ENCODE measurements around the gene PES1. TPM values are rescaled to one million over a fixed set of nuclear protein-coding genes. Genes with fewer than 3 reads are reported as not detected.
"Not testable (repeated sequence)": the region's sequence is repeated elsewhere in the genome, so short reads cannot be mapped to it uniquely, and the experiment has no call there.

Gene PES1
- total and polyA plus RNA-seq, 2 of the 13 experiments (the other 11 are each of a cell fraction or from before 2014, with no cell fraction given), result 65.1 to 94.7 TPM

GRCh38 chr22:30634471-30635233, 42.9 kb upstream of the PES1 start (continued):
- peak; percentile 46 for TF ChIP-seq MNT (IDR thresholded peaks at IDR 0.05)
- TF ChIP-seq FOSL2 (CRISPR knock-in tag; IDR thresholded peaks at IDR 0.05), result 0 out of 2 replicates have a peak, but pooled peaks have one; percentile 14
- TF ChIP-seq ZNF770 (CRISPR knock-in tag; IDR thresholded peaks at IDR 0.05), result 0 out of 2 replicates have a peak, but pooled peaks have one; percentile 29

GRCh38 chr22:30631469-30631868, 39.8 kb upstream of the PES1 start:
- FAIRE-seq, result not testable (repeated sequence)

More at GRCh38 chr22:30631469-30631868, 39.8 kb upstream of the PES1 start:
- H3K27me3 ChIP-seq (ENCODE audit: control insufficient read depth in 1 of 2, insufficient read depth in 2 of 2, low read length in 2 of 2); intact Hi-C loops (cut with micrococcal nuclease; ENCODE audit: unreplicated experiment); H3K36me3 ChIP-seq (replicated peaks in 1 of 2; ENCODE audit: control insufficient read depth in 1 of 2, insufficient read depth in 2 of 2, low read length in 2 of 2); ATAC-seq; H3K79me2 ChIP-seq (ENCODE audit: insufficient read depth, low read length); H3K27ac ChIP-seq (ENCODE audit: extremely low read length, insufficient read depth, low read length); POLR2A ChIA-PET; BruUV-seq (replicated peaks); H3K4me1 ChIP-seq (ENCODE audit: insufficient read depth, low read length); H4K20me1 ChIP-seq (ENCODE audit: insufficient read depth, low read length); H3K9ac ChIP-seq (ENCODE audit: insufficient read depth, low read depth, low read length); H3K9me3 ChIP-seq (ENCODE audit: low read length); CTCF ChIA-PET (ENCODE audit: low intra/inter-chr PET ratio, low total read pairs); H2AFZ ChIP-seq (ENCODE audit: low read length); H3K4me2 ChIP-seq (ENCODE audit: low read depth, low read length); H3K4me3 ChIP-seq (replicated peaks in 1 of 3; ENCODE audit: insufficient read depth in 1 of 3, low read depth in 2 of 3, low read length in 3 of 3); DNase-seq (ENCODE audit: low spot score): not testable (repeated sequence)
- WGBS (ENCODE audit: low lambda C conversion rate), result 20% methylated on average over 3 of the region's 31 CpGs
- in situ Hi-C loops (cut with HindIII; ENCODE audit: extremely low pct_ligation_motif_present, low pct_unique_long_range_greater_than_20kb), result loop anchor here (5.0 kb wide), 1 partner anchor 126 kb away; no protein-coding TSS in a partner anchor

Measured in HepG2 (cell line).